HG02678 (cell line): ENCODE results near the gene STX12.
"Not testable (repeated sequence)": the region's sequence is repeated elsewhere in the genome, so short reads cannot be mapped to it uniquely, and the experiment has no call there.

Experiments used
- ATAC-seq: cut with Tn5 transposase; IDR thresholded peaks from one replicate; pipeline ENCODE4 v1.9.1; 2021; ENCODE audit warnings: mild to moderate bottlenecking, moderate library complexity; ENCODE audit not compliant: unreplicated experiment

The STX12 gene

DNA sequence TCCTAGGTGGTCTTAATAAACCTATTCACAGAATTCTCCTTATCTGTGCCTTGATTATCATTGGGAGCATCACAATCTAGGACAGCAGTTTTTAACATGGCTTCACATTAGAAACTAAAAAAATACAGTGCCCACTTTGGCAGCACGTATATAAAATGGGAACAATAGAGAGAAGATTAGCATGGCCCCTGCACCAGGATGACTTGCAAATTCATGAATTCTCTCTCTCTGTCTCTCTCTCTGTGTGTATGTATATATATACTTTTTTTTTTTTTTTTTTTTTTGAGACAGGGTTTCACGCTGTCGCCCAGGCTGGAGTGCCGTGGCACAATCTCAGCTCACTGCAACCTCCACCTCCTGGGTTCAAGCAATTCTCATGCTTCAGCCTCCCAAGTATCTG is 51.4 kb downstream of the STX12 start:
- ATAC-seq = no peak

DNA sequence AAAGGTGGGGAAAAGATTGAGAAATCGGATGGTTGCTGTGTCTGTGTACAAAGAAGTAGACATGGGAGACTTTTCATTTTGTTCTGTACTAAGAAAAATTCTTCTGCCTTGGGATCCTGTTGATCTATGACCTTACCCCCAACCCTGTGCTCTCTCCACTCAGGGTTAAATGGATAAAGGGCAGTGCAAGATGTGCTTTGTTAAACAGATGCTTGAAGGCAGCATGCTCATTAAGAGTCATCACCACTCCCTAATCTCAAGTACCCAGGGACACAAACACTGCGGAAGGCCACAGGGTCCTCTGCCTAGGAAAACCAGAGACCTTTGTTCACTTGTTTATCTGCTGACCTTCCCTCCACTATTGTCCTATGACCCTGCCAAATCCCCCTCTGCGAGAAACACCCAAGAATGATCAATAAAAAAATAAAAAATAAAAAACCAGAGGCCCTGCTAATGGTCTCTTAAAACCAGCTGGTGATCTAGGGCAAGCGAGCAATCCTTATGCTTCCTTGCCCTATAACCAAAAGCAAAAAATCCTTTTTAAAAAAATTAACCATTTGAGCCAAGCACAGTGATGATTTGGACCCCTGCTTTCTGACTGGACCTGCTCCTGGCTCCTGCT is 56.4 kb downstream of the STX12 start:
- ATAC-seq = not testable (repeated sequence)

- ATAC-seq = peak; percentile 92
Measured at GRCh38 chr1:27830621-27831440, 57.8 kb downstream of the STX12 start, which contains the start of gene PPP1R8. PPP1R8 (plus strand) TSS chr1:27830782; CDS start chr1:27830836, 54 bp downstream.

DNA sequence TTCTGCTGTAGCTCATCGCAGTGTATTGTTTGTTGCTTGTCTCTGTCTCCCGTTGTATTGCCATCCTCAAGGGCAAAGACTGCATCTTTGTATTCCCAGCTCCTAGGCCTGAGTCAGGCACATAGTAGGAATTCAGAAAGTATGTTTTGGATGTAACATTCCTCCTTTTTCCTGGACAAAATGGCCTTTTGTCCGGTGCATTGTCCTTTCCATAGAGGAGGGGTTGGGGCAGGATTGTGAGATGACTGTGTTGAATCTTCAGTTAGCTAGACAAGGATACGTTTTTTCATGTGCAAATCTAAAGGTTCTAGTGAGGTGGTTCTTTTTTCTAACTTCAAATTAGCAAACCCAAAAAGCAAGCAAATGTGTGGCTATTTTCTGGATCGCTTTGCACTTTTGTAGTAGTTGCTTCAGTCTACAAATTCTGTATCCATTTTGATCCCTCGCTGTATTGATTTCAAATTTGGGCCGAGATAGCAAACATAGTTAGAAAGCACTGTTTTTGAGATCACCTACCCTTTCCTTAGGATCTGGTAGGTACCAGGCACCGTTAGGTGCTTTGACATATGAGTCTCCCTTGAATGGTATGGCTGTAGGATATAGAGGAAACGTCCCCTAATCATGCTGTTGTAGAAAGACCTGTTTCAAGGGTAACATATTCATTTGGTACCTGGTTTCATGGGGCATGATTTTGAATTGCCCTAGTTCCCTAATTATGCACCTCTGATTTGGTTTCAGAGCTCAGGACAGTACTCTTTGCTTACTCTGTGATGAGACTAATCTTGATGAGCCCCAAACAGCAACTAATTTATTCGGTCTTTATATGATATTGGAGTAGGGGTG is 58.8 kb downstream of the STX12 start:
- no peak for ATAC-seq

DNA sequence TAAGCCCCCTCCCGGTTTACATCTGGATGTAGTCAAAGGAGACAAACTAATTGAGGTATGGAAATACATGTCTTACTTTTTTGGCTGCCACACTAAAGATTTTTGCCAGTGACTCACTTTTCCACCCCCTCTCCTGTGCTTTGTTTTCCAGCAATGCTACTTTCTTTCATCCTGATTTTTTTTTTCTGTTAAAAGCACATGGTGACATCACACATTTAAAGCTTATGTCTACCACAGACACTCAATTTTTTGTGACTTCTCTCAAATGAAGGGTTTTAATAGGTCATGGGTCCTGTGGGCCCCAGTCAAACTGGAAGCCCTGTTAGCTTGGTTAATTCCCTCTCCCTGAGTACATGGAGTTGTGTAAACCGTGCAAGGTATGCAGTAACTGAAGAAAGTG is 59.7 kb downstream of the STX12 start:
- no peak for ATAC-seq

DNA sequence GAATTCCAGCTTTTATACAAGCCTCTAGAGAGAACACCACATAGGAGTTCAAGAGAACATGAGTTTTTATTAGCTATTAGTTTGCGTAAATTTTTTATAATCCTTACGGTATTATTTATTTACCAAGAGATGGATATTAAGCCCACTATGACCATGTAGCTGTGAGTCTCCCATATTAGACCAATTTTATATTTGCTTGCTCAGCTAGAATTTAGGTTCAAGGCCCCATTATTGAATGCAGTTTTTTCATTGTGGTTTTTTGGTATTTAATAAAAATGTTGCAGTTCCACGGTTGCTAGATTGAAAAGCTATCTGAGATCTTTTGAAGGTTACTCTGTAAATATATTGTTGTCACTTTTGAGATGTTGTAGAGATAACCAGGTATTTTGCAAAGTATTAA is 60.5 kb downstream of the STX12 start:
- no peak for ATAC-seq

DNA sequence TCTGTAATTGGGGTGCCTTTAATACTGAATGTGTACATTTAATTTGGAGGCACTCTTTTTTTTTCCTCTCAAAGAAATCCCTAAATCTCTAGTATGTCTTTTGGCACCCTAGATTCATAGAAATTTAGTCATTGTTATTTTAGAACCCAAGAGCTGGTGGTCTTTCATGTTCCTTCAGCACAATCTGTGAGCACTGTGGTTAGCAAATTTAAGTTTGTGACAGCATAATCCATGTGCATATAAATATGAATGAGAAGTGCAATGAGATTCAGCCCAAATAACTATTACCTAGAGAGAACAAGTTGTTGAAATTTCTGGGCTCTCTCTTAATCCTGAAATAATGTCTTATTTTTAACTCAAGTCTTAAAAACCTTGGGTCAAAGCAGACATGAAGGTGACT is 62.0 kb downstream of the STX12 start:
- no peak for ATAC-seq

- no peak for ATAC-seq
Measured at GRCh38 chr1:27835501-27835900, 62.5 kb downstream of the STX12 start.

GRCh38 chr1:27849951-27850350 is 76.9 kb downstream of the STX12 start:
- no peak for ATAC-seq

GRCh38 chr1:27855085-27855484 is 82.1 kb downstream of the STX12 start:
- no peak for ATAC-seq

- no peak for ATAC-seq
Measured at GRCh38 chr1:27856561-27857343, 83.7 kb downstream of the STX12 start.

DNA sequence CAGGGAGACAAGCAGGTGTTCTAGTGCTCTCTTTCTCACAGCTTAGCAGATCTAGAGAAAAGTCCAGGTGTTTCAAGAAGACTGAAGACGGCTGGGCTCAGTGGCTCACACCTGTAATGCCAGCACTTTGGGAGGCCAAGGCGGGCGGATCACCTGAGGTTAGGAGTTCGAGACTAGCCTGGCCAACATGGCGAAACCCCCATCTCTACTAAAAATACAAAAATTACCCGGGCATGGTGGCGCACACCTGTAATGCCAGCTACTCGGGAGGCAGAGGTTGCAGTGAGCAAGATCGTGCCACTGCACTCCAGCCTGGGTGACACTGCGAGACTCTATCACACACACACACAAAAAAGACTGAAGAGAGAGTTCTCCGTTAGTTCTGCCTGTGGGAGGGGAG is 84.5 kb downstream of the STX12 start:
- not testable (repeated sequence) for ATAC-seq

- peak; percentile 69 for ATAC-seq
Measured at GRCh38 chr1:27858072-27858948, 85.3 kb downstream of the STX12 start.

- ATAC-seq = no peak
Measured at GRCh38 chr1:27858949-27859576, 86.0 kb downstream of the STX12 start.

GRCh38 chr1:27861436-27861835 is 88.4 kb downstream of the STX12 start:
- no peak for ATAC-seq

GRCh38 chr1:27862004-27862403 is 89.0 kb downstream of the STX12 start:
- ATAC-seq = no peak

DNA sequence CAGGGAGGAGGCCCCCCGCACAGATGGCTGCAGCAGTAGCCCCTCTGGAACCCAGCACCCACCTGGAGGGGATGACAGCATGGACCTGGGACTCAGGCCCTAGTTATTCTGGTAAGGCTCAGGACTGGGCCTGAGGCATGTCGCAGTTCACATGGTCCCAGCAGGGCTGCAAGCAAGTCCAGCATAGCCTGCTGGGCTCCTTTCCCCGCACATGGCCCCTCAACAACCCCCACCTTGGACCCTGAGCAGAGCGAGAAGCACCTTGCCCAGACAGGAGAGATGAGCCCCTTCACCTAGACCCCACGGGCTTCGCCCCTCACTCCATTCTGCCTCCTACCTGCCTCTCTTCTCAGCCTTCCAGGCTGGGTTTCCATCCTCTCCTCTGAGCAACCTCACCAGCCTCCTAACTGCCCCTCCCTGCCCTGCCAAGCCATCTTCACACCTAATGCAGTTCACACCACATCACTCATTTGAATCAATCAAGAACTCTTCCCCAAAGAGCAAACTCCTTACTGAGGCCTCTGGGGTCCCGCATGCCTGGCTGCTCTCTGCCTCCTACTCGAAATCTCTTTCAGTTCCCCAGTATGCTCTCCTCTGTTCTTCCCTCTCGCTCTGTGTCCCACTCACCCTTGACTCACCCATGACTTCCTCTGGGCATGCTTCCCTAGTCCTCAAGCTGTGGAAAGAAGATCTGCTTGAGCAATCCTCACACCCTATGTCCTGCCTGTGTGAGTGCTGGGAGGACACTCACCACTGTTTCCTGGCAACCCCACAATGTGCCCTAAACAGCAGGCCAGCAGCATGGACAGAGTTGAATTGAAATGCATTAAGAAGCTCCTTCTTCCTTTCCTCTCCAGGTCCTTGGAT is 89.9 kb downstream of the STX12 start:
- no peak for ATAC-seq

DNA sequence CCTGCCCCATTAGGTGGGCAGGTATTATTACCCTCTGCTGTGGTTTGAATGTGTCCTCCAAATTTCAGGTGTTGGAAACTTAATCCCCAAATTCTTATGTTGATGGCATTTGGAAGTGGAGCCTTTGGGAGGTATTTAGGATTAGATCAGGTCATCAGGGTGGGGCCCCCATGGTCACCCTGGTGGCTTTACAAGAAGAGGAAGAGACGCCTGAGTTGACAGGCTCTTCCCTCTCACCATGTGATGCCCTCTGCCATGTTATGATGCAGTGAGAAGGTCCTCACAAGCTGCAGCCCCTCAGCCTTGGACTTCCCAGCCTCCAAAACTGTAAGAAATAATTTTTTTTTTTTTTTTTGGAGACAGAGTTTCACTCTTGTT is 90.5 kb downstream of the STX12 start:
- ATAC-seq = no peak
